HG03520 (cell line): ENCODE results near the gene LRIG1.

ENCODE experiments used
- ATAC-seq: cut with Tn5 transposase; IDR thresholded peaks from one replicate; pipeline ENCODE4 v1.9.1; 2021; ENCODE audit warnings: mild to moderate bottlenecking, moderate library complexity; ENCODE audit not compliant: unreplicated experiment

LRIG1 gene

GRCh38 chr3:66470956-66471686, 29.7 kb downstream of the LRIG1 start:
- no peak for ATAC-seq

GRCh38 chr3:66470285-66470684, 30.5 kb downstream of the LRIG1 start:
- ATAC-seq, result no peak

- ATAC-seq, result peak; percentile 71
Observed at GRCh38 chr3:66469220-66469640, 31.6 kb downstream of the LRIG1 start.

GRCh38 chr3:66467996-66468735, 32.7 kb downstream of the LRIG1 start:
- no peak for ATAC-seq

- ATAC-seq, result no peak
Observed at GRCh38 chr3:66466606-66467270, 34.1 kb downstream of the LRIG1 start.

- ATAC-seq, result no peak
Observed at GRCh38 chr3:66465587-66465986, 35.2 kb downstream of the LRIG1 start.

- ATAC-seq, result no peak
Observed at GRCh38 chr3:66465034-66465433, 35.8 kb downstream of the LRIG1 start.

- no peak for ATAC-seq
Observed at GRCh38 chr3:66464512-66464894, 36.3 kb downstream of the LRIG1 start.

GRCh38 chr3:66463730-66464511, 36.9 kb downstream of the LRIG1 start:
- ATAC-seq, result no peak

GRCh38 chr3:66463054-66463631, 37.7 kb downstream of the LRIG1 start:
- no peak for ATAC-seq

GRCh38 chr3:66457252-66457651, 43.6 kb downstream of the LRIG1 start:
- no peak for ATAC-seq

- ATAC-seq, result no peak
Observed at GRCh38 chr3:66456711-66457173, 44.1 kb downstream of the LRIG1 start.

GRCh38 chr3:66454464-66454859, 46.4 kb downstream of the LRIG1 start:
- no peak for ATAC-seq

- ATAC-seq, result no peak
Observed at GRCh38 chr3:66453651-66454463, 47.0 kb downstream of the LRIG1 start.

- ATAC-seq, result no peak
Observed at GRCh38 chr3:66452303-66453011, 48.4 kb downstream of the LRIG1 start.

GRCh38 chr3:66451766-66452165, 49.1 kb downstream of the LRIG1 start:
- no peak for ATAC-seq

GRCh38 chr3:66450390-66451022, 50.3 kb downstream of the LRIG1 start:
- ATAC-seq, result no peak

- peak; percentile 49 for ATAC-seq
Observed at GRCh38 chr3:66449411-66449974, 51.3 kb downstream of the LRIG1 start.
